ENCODE data around the gene GLT8D1.

GRCh38 chr3:52690560-52690959, 15.0 kb downstream of the GLT8D1 start:
- TF ChIP-seq POLR2A (IDR thresholded peaks at IDR 0.05) (no peak), CTCF (IDR thresholded peaks at IDR 0.05) (no peak)
